Measurements from ENCODE around the gene FBXO11. TPM values are rescaled to one million over a fixed set of nuclear protein-coding genes. Genes with fewer than 3 reads are reported as not detected.

The FBXO11 gene
- total RNA-seq, 4 donors from 2014 or later = 21.5 to 31.8 (median 28.4) TPM

- no peaks in the 10 kb centered on the region for H3K27me3 ChIP-seq
- H3K9me3 ChIP-seq = no peaks in the 10 kb centered on the region
- intact Hi-C loops (cut with DNase I; ENCODE audit: low total_unique reads) = no loop called here
- no peak overlapping the region for H3K27ac ChIP-seq
- peaks cover 0 to 59% of the 10 kb centered on the region in 2 donors for H3K36me3 ChIP-seq
- in situ Hi-C loops (cut with MboI; ENCODE audit: low sequenced_read_pairs in 4 of 4) = no loop called here
- H3K4me1 ChIP-seq = no peaks in the 10 kb centered on the region
- DNase-seq (no peak), ATAC-seq (no peak)
- TF ChIP-seq POLR2A (IDR thresholded peaks at IDR 0.05) = no peak
- TF ChIP-seq, protein P1, sequence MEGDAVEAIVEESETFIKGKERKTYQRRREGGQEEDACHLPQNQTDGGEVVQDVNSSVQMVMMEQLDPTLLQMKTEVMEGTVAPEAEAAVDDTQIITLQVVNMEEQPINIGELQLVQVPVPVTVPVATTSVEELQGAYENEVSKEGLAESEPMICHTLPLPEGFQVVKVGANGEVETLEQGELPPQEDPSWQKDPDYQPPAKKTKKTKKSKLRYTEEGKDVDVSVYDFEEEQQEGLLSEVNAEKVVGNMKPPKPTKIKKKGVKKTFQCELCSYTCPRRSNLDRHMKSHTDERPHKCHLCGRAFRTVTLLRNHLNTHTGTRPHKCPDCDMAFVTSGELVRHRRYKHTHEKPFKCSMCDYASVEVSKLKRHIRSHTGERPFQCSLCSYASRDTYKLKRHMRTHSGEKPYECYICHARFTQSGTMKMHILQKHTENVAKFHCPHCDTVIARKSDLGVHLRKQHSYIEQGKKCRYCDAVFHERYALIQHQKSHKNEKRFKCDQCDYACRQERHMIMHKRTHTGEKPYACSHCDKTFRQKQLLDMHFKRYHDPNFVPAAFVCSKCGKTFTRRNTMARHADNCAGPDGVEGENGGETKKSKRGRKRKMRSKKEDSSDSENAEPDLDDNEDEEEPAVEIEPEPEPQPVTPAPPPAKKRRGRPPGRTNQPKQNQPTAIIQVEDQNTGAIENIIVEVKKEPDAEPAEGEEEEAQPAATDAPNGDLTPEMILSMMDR (IDR thresholded peaks at IDR 0.05 in 4 of 5, conservative IDR thresholded peaks at IDR 0.05 in 1 of 5) = no peak
- H3K4me3 ChIP-seq = no peak overlapping the region
These were observed 68.0 kb downstream of the FBXO11 start for GRCh38 chr2:47838249-47838648.

- intact Hi-C loops (cut with DNase I; ENCODE audit: low total_unique reads) = no loop called here
- ATAC-seq (no peak), DNase-seq (no peak)
- no peak for TF ChIP-seq POLR2A (IDR thresholded peaks at IDR 0.05)
- TF ChIP-seq, protein P1 (IDR thresholded peaks at IDR 0.05 in 4 of 5, conservative IDR thresholded peaks at IDR 0.05 in 1 of 5) = no peak
- Histone ChIP-seq H3K27ac (no peak overlapping the region), H3K27me3 (no peaks in the 10 kb centered on the region), H3K4me1 (no peaks in the 10 kb centered on the region), H3K36me3 (peaks cover 4 to 84% of the 10 kb centered on the region in 2 donors), H3K4me3 (no peak overlapping the region), H3K9me3 (no peaks in the 10 kb centered on the region)
- in situ Hi-C loops (cut with MboI; ENCODE audit: low sequenced_read_pairs in 4 of 4) = no loop called here
These were observed 72.8 kb downstream of the FBXO11 start for GRCh38 chr2:47833516-47833968.

DNA sequence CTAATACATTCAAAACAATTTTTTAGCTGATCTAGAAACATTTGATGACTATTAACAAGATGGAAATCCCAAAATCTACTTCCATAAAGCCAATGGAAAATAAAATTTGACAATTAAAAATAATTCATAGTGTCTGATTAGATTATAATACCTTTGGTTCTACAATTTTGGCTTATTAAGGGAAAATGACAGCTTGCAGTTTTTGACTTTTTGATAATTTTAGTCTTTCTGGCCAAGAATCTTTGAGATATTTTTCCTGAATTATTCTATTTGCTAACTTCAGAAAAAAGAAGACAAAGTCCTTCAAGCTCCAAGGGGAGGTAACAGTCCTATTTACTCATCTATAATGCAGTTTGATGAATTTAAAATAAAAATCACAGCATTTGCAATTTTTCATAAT lies 83.8 kb downstream of the FBXO11 start:
- in situ Hi-C loops (cut with MboI; ENCODE audit: low sequenced_read_pairs in 4 of 4) (no loop called here), intact Hi-C loops (cut with DNase I; ENCODE audit: low total_unique reads) (no loop called here)
- no peak for DNase-seq
- ATAC-seq = no peak
- Histone ChIP-seq H3K36me3 (peaks cover 0 to 50% of the 10 kb centered on the region in 2 donors), H3K4me3 (no peak overlapping the region), H3K27me3 (no peaks in the 10 kb centered on the region), H3K9me3 (no peaks in the 10 kb centered on the region), H3K27ac (no peak overlapping the region), H3K4me1 (peaks cover 0 to 10% of the 10 kb centered on the region in 2 donors)
- TF ChIP-seq, protein P1 (IDR thresholded peaks at IDR 0.05 in 4 of 5, conservative IDR thresholded peaks at IDR 0.05 in 1 of 5) = no peak
- TF ChIP-seq POLR2A (IDR thresholded peaks at IDR 0.05) = no peak

GRCh38 chr2:47819834-47820233 lies 86.5 kb downstream of the FBXO11 start:
- intact Hi-C loops (cut with DNase I; ENCODE audit: low total_unique reads) = no loop called here
- Histone ChIP-seq H3K27ac (no peak overlapping the region), H3K9me3 (no peaks in the 10 kb centered on the region), H3K4me3 (no peak overlapping the region), H3K4me1 (peaks cover 0 to 10% of the 10 kb centered on the region in 2 donors), H3K27me3 (no peaks in the 10 kb centered on the region), H3K36me3 (peaks cover 0 to 69% of the 10 kb centered on the region in 2 donors)
- in situ Hi-C loops (cut with MboI; ENCODE audit: low sequenced_read_pairs in 4 of 4) = no loop called here
- TF ChIP-seq, protein P1 (IDR thresholded peaks at IDR 0.05 in 4 of 5, conservative IDR thresholded peaks at IDR 0.05 in 1 of 5) = no peak
- no peak for TF ChIP-seq POLR2A (IDR thresholded peaks at IDR 0.05)
- DNase-seq (no peak), ATAC-seq (no peak)

DNA sequence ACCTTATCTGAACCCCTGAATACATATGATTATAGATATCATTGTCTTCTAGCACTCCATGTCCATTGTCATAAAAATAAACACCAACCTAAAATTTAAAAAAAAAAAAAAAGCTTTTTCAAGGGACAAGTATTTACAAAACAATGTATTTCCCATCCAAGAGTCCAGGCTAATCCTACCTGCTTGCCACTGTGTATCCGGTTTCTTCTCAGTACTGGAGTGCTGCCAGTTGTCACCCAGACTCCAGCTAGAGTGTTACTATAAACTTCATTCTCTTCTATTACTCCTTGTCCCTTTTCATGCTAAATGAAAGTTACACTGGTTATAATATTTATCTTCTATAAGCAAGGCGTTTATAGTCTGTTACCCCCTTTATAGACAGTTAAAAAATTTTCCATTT lies 87.5 kb downstream of the FBXO11 start:
- Histone ChIP-seq H3K27me3 (no peaks in the 10 kb centered on the region), H3K27ac (peak overlapping the region in 2 of 4 donors; percentile 12 to 41), H3K36me3 (peaks cover 0 to 76% of the 10 kb centered on the region in 2 donors), H3K4me3 (no peak overlapping the region), H3K4me1 (peaks cover 0 to 10% of the 10 kb centered on the region in 2 donors), H3K9me3 (no peaks in the 10 kb centered on the region)
- intact Hi-C loops (cut with DNase I; ENCODE audit: low total_unique reads) (no loop called here), in situ Hi-C loops (cut with MboI; ENCODE audit: low sequenced_read_pairs in 4 of 4) (no loop called here)
- peak in 1 of 2 donors; percentile 18 for DNase-seq
- ATAC-seq = peak in 1 of 2 donors; percentile 64
- no peak for TF ChIP-seq POLR2A (IDR thresholded peaks at IDR 0.05)
- TF ChIP-seq, protein P1 (IDR thresholded peaks at IDR 0.05 in 4 of 5, conservative IDR thresholded peaks at IDR 0.05 in 1 of 5) = no peak

Measured in gastrocnemius medialis (tissue), 4 donors.